Mesothelial cell of epicardium (in vitro differentiated cells): ENCODE results near the gene MEF2C. TPM values are rescaled to one million over a fixed set of nuclear protein-coding genes. Genes with fewer than 3 reads are reported as not detected.

Experiments used
- DNase-seq, 2 experiments: peaks; one replicate each; pipeline ENCODE4 v3.0.0; 2021; ENCODE audit warnings: low spot score in 2 of 2; ENCODE audit not compliant: unreplicated experiment in 2 of 2
- H3K27ac Mint-ChIP-seq: 2 replicates; pipeline ENCODE4 v1.8.0; 2021; ENCODE audit warnings: mixed read lengths
- H3K27me3 Mint-ChIP-seq: 2 replicates; pipeline ENCODE4 v1.8.0; 2021; ENCODE audit warnings: low read depth, mixed read lengths
- H3K36me3 Mint-ChIP-seq: 2 replicates; pipeline ENCODE4 v1.8.0; 2021; ENCODE audit warnings: mixed read lengths
- H3K4me1 Mint-ChIP-seq: 2 replicates; pipeline ENCODE4 v1.8.0; 2021; ENCODE audit warnings: mixed read lengths
- H3K4me3 Mint-ChIP-seq: 2 replicates; pipeline ENCODE4 v1.8.0; 2021; ENCODE audit warnings: mild to moderate bottlenecking, moderate library complexity, mixed read lengths
- H3K9me3 Mint-ChIP-seq: 2 replicates; pipeline ENCODE4 v1.8.0; 2021; ENCODE audit warnings: mixed read lengths
- total RNA-seq: library from RNA; stranded (reverse); gene quantifications from 3 replicates; pipeline ENCODE4 v1.2.1, GENCODE V29; 2021
- TF ChIP-seq, protein P1 (sequence below): fragments of 200-600 bp; sonication (generic); IDR thresholded peaks from one replicate; pipeline ENCODE4 v1.5.0; 2021; ENCODE audit warnings: antibody characterized with exemption; ENCODE audit not compliant: unreplicated experiment

MEF2C gene
- total RNA-seq, 1 donor from 2014 or later, result 9.1 TPM

DNA sequence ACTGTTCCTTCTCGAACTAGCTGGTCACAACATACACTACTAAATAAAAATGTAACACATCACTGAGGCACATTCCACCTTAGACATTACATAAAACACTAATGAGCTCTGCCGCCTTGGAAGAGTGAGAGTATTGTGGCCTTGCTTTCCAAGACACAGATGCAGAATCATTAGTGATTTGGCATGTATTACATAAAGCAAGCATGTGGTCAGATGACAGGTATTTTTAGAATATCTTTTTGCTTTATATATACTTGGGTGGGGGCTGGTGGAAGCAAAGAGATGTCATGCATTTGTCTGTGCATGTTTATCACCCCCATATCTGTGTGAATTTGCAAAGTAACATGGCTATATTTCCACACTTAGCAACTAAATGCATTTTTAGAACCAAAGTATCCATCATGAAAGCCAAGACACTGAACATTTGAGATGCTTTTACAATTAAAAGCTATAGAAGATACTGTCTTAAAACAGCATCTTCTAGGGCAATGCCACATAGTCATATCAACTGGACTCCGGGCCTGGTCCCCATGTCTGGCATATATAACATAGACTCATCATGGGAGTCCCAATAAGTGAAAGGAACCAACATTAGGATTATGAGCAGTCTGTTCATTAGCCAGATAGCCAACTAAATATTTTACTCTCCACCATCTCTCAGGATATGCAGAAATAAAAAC lies 213.5 kb downstream of the MEF2C start:
- H3K4me1 Mint-ChIP-seq, result peaks cover 6% of the 10 kb centered on the region
- H3K27ac Mint-ChIP-seq, result no peak overlapping the region
- TF ChIP-seq, protein P1, sequence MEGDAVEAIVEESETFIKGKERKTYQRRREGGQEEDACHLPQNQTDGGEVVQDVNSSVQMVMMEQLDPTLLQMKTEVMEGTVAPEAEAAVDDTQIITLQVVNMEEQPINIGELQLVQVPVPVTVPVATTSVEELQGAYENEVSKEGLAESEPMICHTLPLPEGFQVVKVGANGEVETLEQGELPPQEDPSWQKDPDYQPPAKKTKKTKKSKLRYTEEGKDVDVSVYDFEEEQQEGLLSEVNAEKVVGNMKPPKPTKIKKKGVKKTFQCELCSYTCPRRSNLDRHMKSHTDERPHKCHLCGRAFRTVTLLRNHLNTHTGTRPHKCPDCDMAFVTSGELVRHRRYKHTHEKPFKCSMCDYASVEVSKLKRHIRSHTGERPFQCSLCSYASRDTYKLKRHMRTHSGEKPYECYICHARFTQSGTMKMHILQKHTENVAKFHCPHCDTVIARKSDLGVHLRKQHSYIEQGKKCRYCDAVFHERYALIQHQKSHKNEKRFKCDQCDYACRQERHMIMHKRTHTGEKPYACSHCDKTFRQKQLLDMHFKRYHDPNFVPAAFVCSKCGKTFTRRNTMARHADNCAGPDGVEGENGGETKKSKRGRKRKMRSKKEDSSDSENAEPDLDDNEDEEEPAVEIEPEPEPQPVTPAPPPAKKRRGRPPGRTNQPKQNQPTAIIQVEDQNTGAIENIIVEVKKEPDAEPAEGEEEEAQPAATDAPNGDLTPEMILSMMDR, result no peak
- no peak for DNase-seq
- no peak overlapping the region for H3K4me3 Mint-ChIP-seq
- no peaks in the 10 kb centered on the region for H3K36me3 Mint-ChIP-seq
- no peaks in the 10 kb centered on the region for H3K9me3 Mint-ChIP-seq
- peaks cover 99% of the 10 kb centered on the region for H3K27me3 Mint-ChIP-seq

DNA sequence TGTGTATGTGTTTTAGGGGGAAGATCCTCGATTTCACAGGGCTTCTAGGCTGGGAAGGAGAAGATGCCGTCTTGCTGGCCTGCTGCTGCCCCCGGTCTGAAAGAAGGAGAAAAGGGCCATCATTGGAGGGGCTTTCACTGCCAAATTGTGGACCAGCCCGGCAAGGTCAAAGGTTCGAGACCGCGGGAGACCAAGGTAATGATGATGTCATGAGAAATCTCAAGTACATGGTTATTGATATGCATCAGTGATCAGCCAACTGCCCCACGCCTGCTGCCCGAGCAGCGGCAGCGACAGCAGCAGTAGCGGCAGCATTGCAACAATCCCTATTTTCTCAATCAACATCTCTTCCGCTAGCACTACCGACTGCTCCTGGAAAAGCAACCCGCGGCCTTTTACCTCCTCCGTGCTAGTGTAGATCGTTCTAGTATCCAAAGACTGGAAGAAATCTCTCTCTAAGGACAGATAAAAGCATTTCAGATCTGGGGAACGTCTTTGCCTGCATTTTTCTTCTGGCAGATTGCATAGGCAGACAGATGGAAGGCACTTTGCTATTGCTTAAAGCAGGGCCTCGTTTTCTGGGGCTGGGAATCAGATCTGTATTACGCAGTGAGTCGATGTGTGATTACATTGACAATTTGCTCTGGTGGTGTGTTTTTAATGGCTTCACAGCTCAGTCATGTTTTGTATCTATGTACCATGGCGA lies 215.3 kb downstream of the MEF2C start:
- no peaks in the 10 kb centered on the region for H3K36me3 Mint-ChIP-seq
- no peak for DNase-seq
- H3K9me3 Mint-ChIP-seq, result no peaks in the 10 kb centered on the region
- H3K4me1 Mint-ChIP-seq, result peaks cover 3% of the 10 kb centered on the region
- H3K27ac Mint-ChIP-seq, result no peak overlapping the region
- TF ChIP-seq, protein P1, result no peak
- peaks cover 99% of the 10 kb centered on the region for H3K27me3 Mint-ChIP-seq
- H3K4me3 Mint-ChIP-seq, result no peak overlapping the region
